ENCODE measurements around the gene FAM171A1.

Gene FAM171A1

DNA sequence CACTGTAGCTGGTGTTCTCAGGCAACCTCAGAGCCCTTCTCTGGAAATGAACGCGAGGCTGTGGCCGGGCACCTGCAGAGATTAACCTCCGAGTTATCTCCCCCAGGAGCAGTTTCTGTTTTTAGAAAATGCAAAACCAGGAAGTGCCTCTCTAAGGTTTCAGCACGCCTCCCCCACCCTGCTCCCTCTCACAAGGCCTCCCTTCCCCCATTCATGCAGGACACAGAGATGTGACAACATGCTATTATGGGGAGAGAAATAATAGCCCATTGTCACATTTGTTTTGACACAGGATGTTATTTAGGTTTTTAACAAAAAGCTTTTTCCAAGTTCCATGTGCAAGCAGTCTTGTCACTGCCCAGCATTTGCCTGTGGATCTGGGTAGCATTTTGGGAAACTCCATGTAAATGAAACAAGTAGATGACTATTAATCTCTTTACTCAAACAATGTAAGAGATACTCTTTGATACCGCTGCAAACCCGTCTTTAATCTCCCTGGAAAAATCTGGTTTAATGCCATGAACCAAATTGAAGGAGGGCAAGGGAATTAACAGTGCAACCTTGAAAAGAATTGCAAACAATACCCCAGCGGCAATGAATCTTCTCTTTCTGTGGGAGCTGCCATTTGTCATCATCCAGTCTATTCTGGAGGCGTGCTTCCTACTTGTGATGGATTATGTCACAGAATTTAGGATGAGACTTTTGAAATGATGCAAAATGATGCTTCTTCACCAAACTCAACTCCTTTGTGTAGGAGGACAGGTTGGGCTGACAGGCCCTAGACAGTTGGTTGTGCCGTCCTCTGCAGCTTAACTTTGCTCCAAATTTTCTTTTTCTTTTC, 116.1 kb downstream of the FAM171A1 start:
- Mint-ChIP-seq H3K4me3 (peak overlapping the region; percentile 84), H3K36me3 (ENCODE audit: low read depth) (no peaks in the 10 kb centered on the region), H3K9me3 (no peaks in the 10 kb centered on the region), H3K27me3 (no peaks in the 10 kb centered on the region), H3K4me1 (ENCODE audit: low read depth) (peaks cover 33% of the 10 kb centered on the region), H3K27ac (peak overlapping the region; percentile 88)
- peak; percentile 46 for DNase-seq

DNA sequence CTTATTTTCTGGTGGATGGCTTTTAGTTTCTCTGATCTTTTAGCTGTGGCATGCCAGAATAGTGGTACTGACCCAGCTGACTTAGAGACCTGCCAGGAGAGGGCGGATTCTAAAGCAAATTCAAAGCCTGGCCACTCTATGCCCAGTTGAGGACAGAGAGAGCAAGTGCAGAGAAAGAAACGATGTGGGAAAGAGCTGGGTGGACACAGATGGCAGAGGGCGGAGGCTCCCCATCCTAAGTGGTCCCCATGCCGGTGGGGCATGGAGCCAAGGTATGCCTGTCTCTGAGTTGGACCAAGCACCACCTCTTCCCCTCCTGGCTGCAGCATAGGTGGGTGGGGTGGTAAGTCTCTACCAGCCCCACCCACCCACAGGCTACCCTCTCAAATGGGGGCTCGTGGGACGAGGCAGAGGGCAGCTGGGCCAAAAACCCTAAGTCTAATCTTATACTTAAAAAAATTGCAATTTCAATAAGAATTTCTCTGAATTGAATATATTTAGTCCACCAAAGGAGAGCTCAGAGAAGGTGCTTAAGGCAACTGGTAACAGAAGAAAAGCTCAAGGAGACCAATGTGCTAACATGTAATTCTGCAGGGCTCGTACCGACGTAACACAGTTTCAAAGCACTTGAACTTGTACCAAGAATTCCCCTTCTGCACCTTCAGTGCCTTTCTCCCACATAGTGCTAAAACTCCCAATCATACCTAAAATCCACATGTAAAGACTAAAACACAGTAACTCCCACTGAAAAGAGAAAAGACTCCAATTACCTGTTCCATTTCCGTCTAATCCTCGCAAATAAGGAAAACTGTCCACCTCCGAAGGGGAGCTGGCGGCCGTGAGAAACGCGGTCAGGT, 116.9 kb downstream of the FAM171A1 start:
- Mint-ChIP-seq H3K36me3 (ENCODE audit: low read depth) (no peaks in the 10 kb centered on the region), H3K9me3 (no peaks in the 10 kb centered on the region), H3K4me3 (peak overlapping the region; percentile 84), H3K27me3 (no peaks in the 10 kb centered on the region), H3K4me1 (ENCODE audit: low read depth) (peaks cover 33% of the 10 kb centered on the region), H3K27ac (peak overlapping the region; percentile 88)
- no peak for DNase-seq

DNA sequence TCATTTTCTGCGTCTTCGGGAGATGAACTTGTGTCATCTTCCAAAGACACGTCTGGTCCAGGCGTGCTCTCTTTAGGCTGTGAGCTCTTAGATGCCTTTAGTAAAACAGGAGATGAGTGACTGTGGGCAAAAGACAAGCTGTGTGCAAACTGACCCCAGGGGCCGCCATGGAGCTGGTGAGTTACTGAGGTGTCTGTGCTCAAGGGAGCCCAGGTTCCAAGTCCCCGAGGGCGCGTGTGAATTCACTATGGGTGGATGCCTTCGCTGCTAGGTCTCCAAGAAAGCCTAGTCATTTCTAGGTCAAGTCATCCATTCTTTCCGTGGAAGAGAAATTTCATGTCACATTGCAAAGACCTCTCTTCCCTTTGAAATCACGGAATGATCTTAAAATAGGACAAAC, 118.7 kb downstream of the FAM171A1 start:
- Mint-ChIP-seq H3K27ac (no peak overlapping the region), H3K4me3 (no peak overlapping the region), H3K36me3 (ENCODE audit: low read depth) (peaks cover 5% of the 10 kb centered on the region), H3K4me1 (ENCODE audit: low read depth) (peaks cover 33% of the 10 kb centered on the region), H3K27me3 (no peaks in the 10 kb centered on the region), H3K9me3 (no peaks in the 10 kb centered on the region)
- DNase-seq: no peak

DNA sequence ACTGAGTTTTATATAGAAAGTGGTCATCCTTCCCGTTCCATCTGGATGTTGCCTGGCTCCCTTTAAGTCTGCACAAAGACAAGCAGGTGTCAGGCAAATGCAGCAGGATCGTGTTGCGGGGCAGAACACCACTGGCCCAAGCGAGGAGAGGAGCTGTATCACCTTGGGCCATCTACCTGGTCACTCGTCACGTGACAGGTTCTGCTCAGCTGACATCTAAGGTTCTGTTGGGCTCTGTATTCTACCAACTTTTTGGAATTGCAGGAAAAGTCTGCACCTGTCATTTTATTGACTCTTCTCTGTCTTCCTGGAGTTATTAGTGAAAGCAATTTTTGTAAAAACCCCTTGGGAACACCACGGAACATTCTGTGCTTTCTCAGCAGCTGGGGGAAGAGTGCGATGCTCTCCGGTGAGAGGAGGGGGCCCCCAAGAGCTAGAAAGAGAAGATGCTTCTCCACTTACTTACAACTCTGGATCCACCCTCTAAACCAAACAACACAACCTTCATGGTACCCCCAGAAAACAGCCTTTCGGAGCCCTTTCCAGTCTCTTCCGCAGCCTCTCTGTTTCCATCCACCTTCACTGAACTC, 119.2 kb downstream of the FAM171A1 start:
- no peaks in the 10 kb centered on the region for H3K27me3 Mint-ChIP-seq

GRCh38 chr10:15245530-15245929, 125.6 kb downstream of the FAM171A1 start:
- no peaks in the 10 kb centered on the region for H3K27me3 Mint-ChIP-seq
- no peak overlapping the region for H3K4me3 Mint-ChIP-seq
- H3K9me3 Mint-ChIP-seq: no peaks in the 10 kb centered on the region
- peaks cover 11% of the 10 kb centered on the region for H3K4me1 Mint-ChIP-seq (ENCODE audit: low read depth)
- H3K27ac Mint-ChIP-seq: no peak overlapping the region
- H3K36me3 Mint-ChIP-seq (ENCODE audit: low read depth): peaks cover 5% of the 10 kb centered on the region
- DNase-seq: no peak

More for the DNA sequence above, 119.2 kb downstream of the FAM171A1 start:
- peaks cover 5% of the 10 kb centered on the region for H3K36me3 Mint-ChIP-seq (ENCODE audit: low read depth)
- peaks cover 33% of the 10 kb centered on the region for H3K4me1 Mint-ChIP-seq (ENCODE audit: low read depth)
- H3K27ac Mint-ChIP-seq: no peak overlapping the region
- no peak overlapping the region for H3K4me3 Mint-ChIP-seq
- no peak for DNase-seq
- H3K9me3 Mint-ChIP-seq: no peaks in the 10 kb centered on the region

DNA sequence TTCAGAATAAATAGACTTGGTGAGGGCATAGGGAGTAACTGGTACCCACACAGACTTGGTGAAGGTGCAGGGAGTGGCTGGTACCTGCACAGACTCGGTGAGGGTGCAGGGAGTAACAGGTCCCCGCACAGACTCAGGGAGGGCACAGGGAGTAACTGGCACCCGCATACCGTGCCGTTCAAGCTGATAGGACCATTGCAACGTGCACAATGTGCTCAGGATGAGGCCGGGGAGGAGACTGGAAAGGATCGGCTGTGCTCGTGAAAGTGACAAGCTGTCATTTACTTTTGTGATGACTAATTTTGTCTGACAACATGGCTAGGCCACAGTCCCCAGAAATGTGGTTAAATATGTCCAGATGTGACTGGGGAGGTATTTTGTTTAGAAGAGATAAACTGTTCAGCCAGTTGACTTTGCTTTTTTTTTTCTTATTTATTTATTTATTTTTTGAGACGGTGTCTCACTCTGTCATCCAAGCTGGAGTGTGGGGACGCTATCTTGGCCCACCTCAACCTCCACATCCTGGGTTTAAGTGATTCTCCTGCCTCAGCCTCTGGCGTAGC, 126.4 kb downstream of the FAM171A1 start:
- Mint-ChIP-seq H3K27ac (no peak overlapping the region), H3K27me3 (no peaks in the 10 kb centered on the region), H3K4me3 (no peak overlapping the region), H3K4me1 (ENCODE audit: low read depth) (peaks cover 9% of the 10 kb centered on the region), H3K9me3 (no peaks in the 10 kb centered on the region), H3K36me3 (ENCODE audit: low read depth) (peaks cover 5% of the 10 kb centered on the region)
- DNase-seq: no peak

- no peaks in the 10 kb centered on the region for H3K9me3 Mint-ChIP-seq
- no peak overlapping the region for H3K27ac Mint-ChIP-seq
- H3K36me3 Mint-ChIP-seq (ENCODE audit: low read depth): no peaks in the 10 kb centered on the region
- H3K27me3 Mint-ChIP-seq: no peaks in the 10 kb centered on the region
- no peak for DNase-seq
- peaks cover 25% of the 10 kb centered on the region for H3K4me1 Mint-ChIP-seq (ENCODE audit: low read depth)
- no peak overlapping the region for H3K4me3 Mint-ChIP-seq
Observed at GRCh38 chr10:15242261-15242840, 128.7 kb downstream of the FAM171A1 start.

DNA sequence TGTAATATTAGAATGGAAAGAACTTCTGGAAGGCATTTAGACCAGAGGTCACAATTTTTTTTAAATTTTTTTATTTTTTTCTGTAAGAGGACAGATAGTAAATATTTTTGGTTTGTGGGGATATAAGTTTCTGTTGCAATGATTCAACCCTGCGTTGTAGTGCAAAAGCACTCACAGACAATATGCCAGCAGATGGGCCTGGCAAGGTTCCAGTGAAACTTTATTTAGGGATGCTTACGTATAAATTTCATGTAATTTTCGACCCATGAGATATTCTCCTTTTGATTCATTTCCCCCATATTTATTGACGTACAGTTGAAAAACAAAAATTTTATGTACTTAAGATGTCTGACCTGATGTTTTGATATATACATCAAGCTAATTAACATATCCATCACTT, 129.8 kb downstream of the FAM171A1 start:
- no peak overlapping the region for H3K4me3 Mint-ChIP-seq

DNA sequence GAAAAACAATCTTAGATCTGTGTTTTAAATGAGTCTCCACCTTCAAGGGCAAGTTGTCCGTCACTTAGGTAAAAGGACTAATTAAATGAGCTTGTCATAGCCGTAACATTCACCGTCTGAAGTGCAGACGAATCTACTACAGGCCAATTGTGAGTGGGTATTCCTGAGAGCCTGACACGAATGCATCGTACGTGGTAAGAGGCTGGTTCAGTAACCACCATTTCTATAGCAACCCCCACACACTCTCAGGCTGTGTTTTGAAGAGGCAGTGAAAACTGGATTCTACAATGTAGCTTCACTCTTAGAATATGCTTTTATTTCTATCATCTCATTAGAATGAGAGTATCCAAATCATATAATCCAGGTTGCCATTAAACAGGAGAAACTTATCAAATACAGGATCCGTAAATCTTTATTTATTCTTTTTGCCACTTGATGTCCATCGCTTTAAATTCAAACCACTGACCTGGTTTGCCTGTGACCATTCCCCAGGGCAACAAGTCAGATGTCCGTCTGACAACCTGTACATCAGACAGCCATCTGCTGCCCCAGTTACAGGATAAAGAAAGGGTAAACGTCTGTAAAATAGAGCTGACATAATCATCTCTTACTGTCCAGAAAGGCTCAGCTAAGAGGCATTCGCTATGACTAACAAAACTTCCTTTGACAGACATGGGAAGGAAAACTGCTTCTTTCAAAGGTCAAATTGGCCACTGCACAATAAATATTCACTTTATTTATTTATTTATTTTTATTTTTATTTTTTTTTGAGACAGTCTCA, 132.3 kb downstream of the FAM171A1 start:
- Mint-ChIP-seq H3K36me3 (ENCODE audit: low read depth) (no peaks in the 10 kb centered on the region), H3K4me3 (peak overlapping the region; percentile 33), H3K27ac (no peak overlapping the region), H3K4me1 (ENCODE audit: low read depth) (peaks cover 15% of the 10 kb centered on the region), H3K27me3 (no peaks in the 10 kb centered on the region), H3K9me3 (no peaks in the 10 kb centered on the region)
- DNase-seq: no peak

More for the DNA sequence above, 129.8 kb downstream of the FAM171A1 start:
- no peak for DNase-seq
- no peaks in the 10 kb centered on the region for H3K9me3 Mint-ChIP-seq
- peaks cover 25% of the 10 kb centered on the region for H3K4me1 Mint-ChIP-seq (ENCODE audit: low read depth)
- H3K36me3 Mint-ChIP-seq (ENCODE audit: low read depth): no peaks in the 10 kb centered on the region
- no peak overlapping the region for H3K27ac Mint-ChIP-seq
- H3K27me3 Mint-ChIP-seq: no peaks in the 10 kb centered on the region

- Mint-ChIP-seq H3K4me3 (no peak overlapping the region), H3K9me3 (no peaks in the 10 kb centered on the region), H3K27ac (no peak overlapping the region), H3K36me3 (ENCODE audit: low read depth) (no peaks in the 10 kb centered on the region), H3K4me1 (ENCODE audit: low read depth) (peaks cover 15% of the 10 kb centered on the region), H3K27me3 (no peaks in the 10 kb centered on the region)
- no peak for DNase-seq
Observed at GRCh38 chr10:15237351-15237750, 133.7 kb downstream of the FAM171A1 start.

- no peak for DNase-seq
- Mint-ChIP-seq H3K9me3 (no peaks in the 10 kb centered on the region), H3K36me3 (ENCODE audit: low read depth) (no peaks in the 10 kb centered on the region), H3K27ac (no peak overlapping the region), H3K4me3 (no peak overlapping the region), H3K27me3 (no peaks in the 10 kb centered on the region), H3K4me1 (ENCODE audit: low read depth) (peaks cover 15% of the 10 kb centered on the region)
Observed at GRCh38 chr10:15236340-15236739, 134.7 kb downstream of the FAM171A1 start.

DNA sequence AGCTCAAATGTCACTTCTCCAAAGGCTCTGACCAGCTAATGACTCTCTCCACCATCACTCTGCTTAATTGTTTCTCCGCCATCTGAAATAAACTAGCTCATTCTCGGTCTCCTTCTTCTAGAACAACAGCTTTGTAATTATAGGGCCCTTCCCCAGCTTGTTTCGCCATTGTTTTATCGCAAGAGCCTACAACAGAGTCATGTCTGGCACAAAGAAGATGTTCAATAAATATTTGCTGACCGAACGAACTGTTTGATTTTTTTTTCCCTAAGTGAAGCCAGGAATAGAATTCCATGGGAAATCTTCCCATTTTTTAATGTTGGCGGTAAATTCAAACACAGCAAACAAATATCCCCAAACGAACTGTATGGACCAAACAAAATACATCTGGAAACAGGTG, 138.8 kb downstream of the FAM171A1 start:
- H3K27ac Mint-ChIP-seq: no peak overlapping the region
- no peaks in the 10 kb centered on the region for H3K4me1 Mint-ChIP-seq (ENCODE audit: low read depth)
- H3K27me3 Mint-ChIP-seq: no peaks in the 10 kb centered on the region
- H3K9me3 Mint-ChIP-seq: no peaks in the 10 kb centered on the region
- H3K4me3 Mint-ChIP-seq: no peak overlapping the region
- no peaks in the 10 kb centered on the region for H3K36me3 Mint-ChIP-seq (ENCODE audit: low read depth)
- no peak for DNase-seq

DNA sequence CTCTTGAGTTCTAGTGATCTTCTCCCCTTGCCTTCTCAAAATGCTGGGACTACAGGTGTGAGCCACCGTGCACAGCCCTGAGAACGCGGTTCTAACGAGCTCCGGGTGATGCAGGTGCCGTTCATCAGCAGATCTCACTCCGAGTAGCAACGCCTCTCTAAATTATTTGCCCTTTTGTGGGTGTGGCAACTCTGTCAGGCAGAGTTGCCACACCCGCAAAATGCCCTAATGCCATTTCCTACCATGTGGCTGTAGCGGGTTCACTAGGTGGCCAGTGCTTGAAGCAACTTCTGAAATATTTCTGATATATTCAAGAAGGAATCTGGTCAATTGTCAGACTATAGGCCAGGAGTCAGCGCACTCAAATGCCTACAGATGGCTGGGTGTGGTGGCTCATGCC, 139.7 kb downstream of the FAM171A1 start:
- Mint-ChIP-seq H3K4me1 (ENCODE audit: low read depth) (no peaks in the 10 kb centered on the region), H3K27ac (no peak overlapping the region), H3K27me3 (no peaks in the 10 kb centered on the region), H3K36me3 (ENCODE audit: low read depth) (no peaks in the 10 kb centered on the region), H3K4me3 (no peak overlapping the region), H3K9me3 (no peaks in the 10 kb centered on the region)
- DNase-seq: no peak

All from activated T-cell treated with anti-CD3 and anti-CD28 coated beads, Interleukin-2, amount 50 U/mL, for 24 hours (primary cell).